HK-2 (cell line): ENCODE results near the gene ARF1.

Experiments
- DNase-seq: peaks from one replicate; pipeline ENCODE4 v3.0.0-alpha.2; 2018; ENCODE audit not compliant: unreplicated experiment

ARF1 gene

GRCh38 chr1:228082214-228082917, at the start of gene ARF1:
Gene ARF1 (plus strand): TSS chr1:228082708. CDS start chr1:228097115, 14,407 bp downstream.
- DNase-seq = peak; percentile 96

- no peak for DNase-seq
Observed at GRCh38 chr1:228033376-228033775, 49.1 kb upstream of the ARF1 start.

GRCh38 chr1:228034954-228035837, 47.3 kb upstream of the ARF1 start:
- DNase-seq = no peak

- DNase-seq = no peak
Observed at GRCh38 chr1:228035844-228036243, 46.7 kb upstream of the ARF1 start.

- no peak for DNase-seq
Observed at GRCh38 chr1:228036701-228037231, 45.7 kb upstream of the ARF1 start.

GRCh38 chr1:228037401-228038386, 44.8 kb upstream of the ARF1 start:
- peak; percentile 52 for DNase-seq

GRCh38 chr1:228038387-228039005, 44.0 kb upstream of the ARF1 start:
- DNase-seq = no peak

GRCh38 chr1:228039006-228039903, 43.3 kb upstream of the ARF1 start:
- no peak for DNase-seq

GRCh38 chr1:228039986-228040385, 42.5 kb upstream of the ARF1 start:
- no peak for DNase-seq

GRCh38 chr1:228041316-228041715, 41.2 kb upstream of the ARF1 start:
- DNase-seq = no peak

- no peak for DNase-seq
Observed at GRCh38 chr1:228042508-228042907, 40.0 kb upstream of the ARF1 start.

- no peak for DNase-seq
Observed at GRCh38 chr1:228043281-228043848, 39.1 kb upstream of the ARF1 start.

- DNase-seq = no peak
Observed at GRCh38 chr1:228044961-228045360, 37.5 kb upstream of the ARF1 start.

- no peak for DNase-seq
Observed at GRCh38 chr1:228045405-228045804, 37.1 kb upstream of the ARF1 start.

GRCh38 chr1:228045871-228046270, 36.6 kb upstream of the ARF1 start:
- no peak for DNase-seq

- no peak for DNase-seq
Observed at GRCh38 chr1:228046421-228047182, 35.9 kb upstream of the ARF1 start.

- no peak for DNase-seq
Observed at GRCh38 chr1:228047183-228047466, 35.4 kb upstream of the ARF1 start.

GRCh38 chr1:228048120-228048519, 34.4 kb upstream of the ARF1 start:
- no peak for DNase-seq

GRCh38 chr1:228048659-228049298, 33.7 kb upstream of the ARF1 start:
- no peak for DNase-seq
